ENCODE data around the gene TPI1.

DNA sequence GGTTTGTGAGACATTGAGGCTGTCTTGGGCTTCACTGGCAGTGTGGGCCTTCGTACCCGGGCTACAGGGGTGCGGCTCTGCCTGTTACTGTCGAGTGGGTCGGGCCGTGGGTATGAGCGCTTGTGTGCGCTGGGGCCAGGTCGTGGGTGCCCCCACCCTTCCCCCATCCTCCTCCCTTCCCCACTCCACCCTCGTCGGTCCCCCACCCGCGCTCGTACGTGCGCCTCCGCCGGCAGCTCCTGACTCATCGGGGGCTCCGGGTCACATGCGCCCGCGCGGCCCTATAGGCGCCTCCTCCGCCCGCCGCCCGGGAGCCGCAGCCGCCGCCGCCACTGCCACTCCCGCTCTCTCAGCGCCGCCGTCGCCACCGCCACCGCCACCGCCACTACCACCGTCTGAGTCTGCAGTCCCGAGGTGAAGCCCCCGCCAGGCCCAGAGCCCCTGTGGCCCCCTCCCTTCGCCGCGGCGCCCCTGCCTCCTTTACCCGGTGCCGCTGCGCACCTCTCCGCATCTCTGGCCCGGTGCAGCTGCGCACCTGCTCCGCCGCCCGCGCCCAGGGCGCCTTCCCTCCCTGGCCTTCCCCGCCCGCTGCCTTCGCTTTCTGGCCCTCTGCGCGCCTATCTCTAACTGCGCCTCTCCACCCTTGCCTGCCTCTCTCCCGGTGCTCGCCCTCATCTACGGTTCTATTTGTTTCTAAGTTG is 47.1 kb downstream of the TPI1 start, which contains the start of gene ENO2:
- TF ChIP-seq, protein P1, sequence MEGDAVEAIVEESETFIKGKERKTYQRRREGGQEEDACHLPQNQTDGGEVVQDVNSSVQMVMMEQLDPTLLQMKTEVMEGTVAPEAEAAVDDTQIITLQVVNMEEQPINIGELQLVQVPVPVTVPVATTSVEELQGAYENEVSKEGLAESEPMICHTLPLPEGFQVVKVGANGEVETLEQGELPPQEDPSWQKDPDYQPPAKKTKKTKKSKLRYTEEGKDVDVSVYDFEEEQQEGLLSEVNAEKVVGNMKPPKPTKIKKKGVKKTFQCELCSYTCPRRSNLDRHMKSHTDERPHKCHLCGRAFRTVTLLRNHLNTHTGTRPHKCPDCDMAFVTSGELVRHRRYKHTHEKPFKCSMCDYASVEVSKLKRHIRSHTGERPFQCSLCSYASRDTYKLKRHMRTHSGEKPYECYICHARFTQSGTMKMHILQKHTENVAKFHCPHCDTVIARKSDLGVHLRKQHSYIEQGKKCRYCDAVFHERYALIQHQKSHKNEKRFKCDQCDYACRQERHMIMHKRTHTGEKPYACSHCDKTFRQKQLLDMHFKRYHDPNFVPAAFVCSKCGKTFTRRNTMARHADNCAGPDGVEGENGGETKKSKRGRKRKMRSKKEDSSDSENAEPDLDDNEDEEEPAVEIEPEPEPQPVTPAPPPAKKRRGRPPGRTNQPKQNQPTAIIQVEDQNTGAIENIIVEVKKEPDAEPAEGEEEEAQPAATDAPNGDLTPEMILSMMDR (conservative IDR thresholded peaks at IDR 0.05 in 1 of 2, IDR thresholded peaks at IDR 0.05 in 1 of 2; ENCODE audit: extremely low read depth in 1 of 2, insufficient read depth in 1 of 2, low read depth in 1 of 2, low read length in 2 of 2): no peak
- TF ChIP-seq EZH2 (IDR thresholded peaks at IDR 0.05; ENCODE audit: borderline replicate concordance, low read length): no peak

Measured in mammary epithelial cell (primary cell).